ENCODE data around the gene KIF1C. TPM values are rescaled to one million over a fixed set of nuclear protein-coding genes. Genes with fewer than 3 reads are reported as not detected.
"Not testable (repeated sequence)": the region's sequence is repeated elsewhere in the genome, so short reads cannot be mapped to it uniquely, and the experiment has no call there.

The KIF1C gene
- total RNA-seq, 1 donor from 2014 or later: 234 TPM

DNA sequence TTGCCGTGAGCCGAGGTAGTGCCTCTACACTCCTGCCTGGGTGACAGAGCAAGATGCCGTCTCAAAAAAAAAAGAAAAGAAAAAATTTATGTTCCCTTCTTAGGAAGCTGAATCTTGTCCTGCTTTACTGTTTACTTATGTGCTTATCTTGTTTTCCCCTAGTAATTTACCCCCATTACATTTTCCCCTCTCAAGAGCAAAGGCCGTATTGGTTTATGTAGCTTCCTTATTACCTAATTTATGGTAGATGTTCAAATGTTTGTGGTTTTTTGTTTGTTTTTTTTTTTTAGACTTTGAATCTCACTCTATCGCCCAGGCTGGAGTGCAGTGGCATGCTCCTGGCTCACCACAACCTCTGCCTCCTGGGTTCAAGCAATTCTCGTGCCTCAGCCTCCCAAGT is 47.7 kb downstream of the KIF1C start:
- no peak for DNase-seq (ENCODE audit: low spot score)

DNA sequence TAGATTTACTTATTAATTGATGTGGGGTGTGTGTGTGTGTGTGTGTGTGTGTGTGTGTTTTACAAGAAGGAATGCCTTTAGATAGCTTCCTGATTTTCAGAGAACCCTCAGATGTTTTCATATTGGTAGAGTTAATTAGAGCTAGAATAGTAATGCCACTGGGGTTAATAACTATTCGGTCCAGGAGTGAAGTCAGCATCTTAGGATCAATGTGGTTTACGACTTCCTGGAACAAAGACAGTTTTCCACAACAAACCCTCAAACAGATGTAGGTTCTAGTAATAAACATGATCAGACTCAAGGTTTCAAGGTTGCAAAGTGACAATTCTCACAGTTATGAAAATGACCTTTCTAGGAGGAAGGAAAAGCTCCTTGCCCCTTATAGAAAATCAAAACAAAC is 49.7 kb downstream of the KIF1C start:
- DNase-seq (ENCODE audit: low spot score): no peak

DNA sequence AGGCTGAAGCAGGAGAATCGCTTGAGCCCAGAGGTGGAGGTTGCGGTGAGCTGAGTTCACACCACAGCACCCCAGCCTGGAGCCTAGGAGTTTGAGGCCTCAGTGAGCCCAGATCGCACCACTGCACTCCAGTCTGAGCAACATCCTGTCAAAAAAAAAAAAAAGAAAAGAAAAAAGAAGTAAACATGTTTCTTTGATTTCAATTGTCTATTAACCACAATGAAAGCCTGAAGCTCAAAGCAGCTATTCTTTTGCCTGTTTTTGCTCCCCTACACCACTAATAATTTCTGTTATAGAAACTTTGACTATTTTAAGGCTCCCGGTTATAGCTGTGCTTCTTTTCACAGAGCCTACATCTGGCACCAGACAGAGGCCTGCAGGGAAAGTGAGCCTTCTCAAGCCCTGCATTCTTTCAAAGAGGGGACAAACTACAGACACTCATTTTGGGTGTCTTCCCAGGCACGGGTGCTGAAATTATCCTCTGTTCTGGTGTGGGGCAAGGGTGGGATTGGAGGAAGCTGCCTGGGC is 51.6 kb downstream of the KIF1C start:
- peak; percentile 44 for DNase-seq (ENCODE audit: low spot score)

DNA sequence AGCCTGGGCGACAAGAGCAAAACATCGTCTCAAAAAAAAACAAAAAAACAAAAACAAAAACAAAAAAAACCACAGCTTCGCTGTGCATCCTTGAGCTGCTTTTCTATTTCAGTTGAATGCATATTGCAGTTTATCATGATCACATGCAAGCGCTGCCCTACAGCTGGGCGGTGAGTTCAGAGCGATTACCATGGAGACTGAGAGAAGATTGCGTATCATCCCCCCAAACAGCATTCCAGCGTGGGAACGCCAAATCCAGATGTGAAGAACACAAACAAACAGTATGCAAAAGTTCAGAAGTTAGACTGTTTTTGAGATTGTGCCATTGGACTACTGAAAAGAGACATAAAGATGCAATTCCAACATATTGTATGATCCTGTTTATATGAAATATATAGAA is 52.5 kb downstream of the KIF1C start:
- no peak for DNase-seq (ENCODE audit: low spot score)

DNA sequence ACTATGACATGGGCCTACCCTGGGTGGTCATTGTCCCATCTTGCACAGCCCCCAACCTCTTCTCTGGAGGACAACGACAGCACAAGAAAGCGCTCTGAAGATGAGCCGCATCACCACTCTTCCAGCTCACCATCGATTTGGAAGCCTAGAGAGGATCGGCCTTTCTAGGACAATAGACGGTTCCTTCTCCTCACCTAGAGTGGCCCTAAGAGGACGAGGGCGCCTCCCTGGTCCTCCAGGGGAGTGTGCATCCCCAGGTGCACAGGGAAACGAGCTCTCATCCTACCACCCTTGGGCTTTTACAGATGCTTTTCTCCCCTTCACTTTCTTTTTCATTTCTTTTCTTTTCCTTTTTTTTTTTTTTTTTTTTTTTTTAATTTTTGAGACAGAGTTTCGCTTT is 57.8 kb downstream of the KIF1C start:
- no peak for DNase-seq (ENCODE audit: low spot score)

DNA sequence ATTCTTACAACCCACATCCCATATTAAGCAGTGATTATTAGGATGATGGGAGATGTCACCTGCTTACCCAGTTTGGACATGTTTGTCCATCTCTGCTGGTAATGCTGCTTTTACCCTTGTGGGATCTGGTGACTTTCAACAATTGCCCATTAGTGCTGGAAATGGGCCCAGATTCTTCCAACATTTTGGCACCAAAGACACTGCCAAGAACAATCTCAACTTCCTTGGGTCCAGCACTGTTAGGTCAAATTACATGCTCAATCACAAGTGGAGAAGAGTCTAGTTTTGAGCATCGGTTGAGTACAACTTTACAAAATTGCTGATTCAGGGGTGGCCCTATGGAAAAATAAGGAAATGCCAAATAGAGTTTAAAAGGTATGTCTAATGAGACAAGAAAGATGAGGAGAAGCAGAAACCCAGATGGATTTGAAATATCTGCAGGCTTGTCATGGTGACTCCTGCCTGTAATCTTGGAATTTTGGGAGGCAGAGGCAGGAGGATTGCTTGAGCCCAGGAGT is 67.5 kb downstream of the KIF1C start:
- DNase-seq (ENCODE audit: low spot score): no peak

DNA sequence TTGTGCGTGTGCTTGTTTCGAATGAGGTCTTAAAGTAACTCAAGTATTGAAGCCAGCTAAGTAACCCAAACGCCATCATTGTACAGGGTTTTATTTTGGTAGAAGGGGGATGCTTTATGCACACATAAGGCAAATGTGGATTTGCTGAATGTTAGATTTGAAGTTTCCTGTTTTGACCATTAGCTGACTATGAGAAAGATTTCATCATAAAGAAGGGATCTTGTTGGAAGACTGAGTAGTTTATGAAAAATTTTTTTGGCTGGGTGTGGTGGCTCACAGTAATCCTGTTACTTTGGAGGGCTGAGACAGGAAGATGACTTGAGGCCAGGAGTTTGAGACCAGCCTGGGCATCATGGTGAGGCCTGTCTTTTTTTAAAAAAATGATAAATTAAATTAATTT is 70.5 kb downstream of the KIF1C start:
- no peak for DNase-seq (ENCODE audit: low spot score)

DNA sequence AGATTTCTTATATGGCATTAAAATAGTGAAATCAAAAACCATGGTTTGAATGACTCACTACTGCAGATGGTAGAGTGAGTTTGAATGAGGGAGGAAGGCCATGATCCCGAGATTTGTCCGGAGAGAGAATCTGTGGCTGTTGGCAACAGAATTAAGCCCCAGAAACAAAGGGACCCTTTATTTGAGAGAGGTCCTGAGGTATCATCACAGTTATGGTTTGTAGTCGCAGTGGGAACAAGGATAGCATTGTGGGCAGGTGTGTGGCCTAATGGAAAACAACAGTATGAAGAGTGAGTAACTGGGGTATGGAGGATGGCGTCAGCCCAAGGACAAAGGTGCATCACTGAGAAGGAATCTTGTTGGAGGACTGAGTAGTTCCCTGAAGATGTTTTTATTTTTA is 72.0 kb downstream of the KIF1C start:
- DNase-seq (ENCODE audit: low spot score): no peak

DNA sequence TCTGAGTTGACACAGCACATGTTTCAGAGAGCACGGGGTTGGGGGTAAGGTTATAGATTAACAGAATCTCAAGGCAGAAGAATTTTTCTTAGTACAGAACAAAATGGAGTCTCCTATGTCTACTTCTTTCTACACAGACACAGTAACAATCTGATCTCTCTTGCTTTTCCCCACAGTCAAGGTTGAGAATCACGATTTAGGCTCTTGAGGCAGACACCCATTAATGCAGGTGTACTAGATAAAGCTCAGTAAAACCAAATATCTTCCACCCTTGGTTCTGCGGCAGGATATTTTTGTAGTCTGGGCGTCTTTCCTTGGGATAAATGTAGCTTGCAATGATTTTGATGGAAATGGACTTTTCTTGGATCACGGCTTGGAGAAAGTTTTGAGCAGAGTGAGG is 77.7 kb downstream of the KIF1C start:
- not testable (repeated sequence) for DNase-seq (ENCODE audit: low spot score)

DNA sequence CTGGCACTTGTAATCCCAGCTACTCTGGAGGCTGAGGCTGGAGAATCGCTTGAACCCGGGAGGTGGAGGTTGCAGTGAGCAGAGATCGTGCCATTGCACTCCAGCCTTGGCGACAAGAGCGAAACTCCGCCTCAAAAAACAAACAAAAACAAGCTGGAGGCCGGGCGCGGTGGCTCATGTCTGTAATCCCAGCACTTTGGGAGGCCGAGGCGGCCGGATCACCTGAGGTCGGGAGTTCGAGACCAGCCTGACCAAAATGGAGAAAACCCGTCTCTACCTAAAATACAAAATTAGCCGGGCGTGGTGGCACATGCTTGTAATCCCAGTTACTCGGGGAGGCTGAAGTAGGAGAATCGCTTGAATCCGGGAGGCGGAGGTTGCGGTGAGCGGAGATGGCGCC is 79.5 kb downstream of the KIF1C start:
- DNase-seq (ENCODE audit: low spot score): not testable (repeated sequence)

DNA sequence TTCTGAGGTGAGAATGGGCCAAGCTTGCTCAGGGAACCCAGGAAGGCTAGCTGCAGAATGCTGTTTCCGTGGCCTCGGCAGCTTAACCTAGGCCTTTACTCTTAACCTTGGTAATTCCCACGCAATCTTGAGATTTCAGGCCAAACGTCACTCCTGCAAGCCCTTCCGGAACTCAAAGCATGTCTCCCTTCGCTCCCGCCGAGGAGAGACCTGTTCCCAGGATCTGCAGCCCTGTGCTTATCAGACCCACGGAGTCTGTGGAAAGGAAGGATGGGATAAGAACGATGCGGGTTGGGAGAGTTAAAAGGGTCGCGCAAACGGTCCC is 80.0 kb downstream of the KIF1C start:
- DNase-seq (ENCODE audit: low spot score): no peak

Other genes starting within 250 kb of the KIF1C start
- gene TM4SF5, start 226.1 kb upstream of the KIF1C start, total RNA-seq: 56.9 TPM
- gene VMO1, start 211.6 kb upstream of the KIF1C start, total RNA-seq: 3.9 TPM
- gene GLTPD2, start 209.0 kb upstream of the KIF1C start, total RNA-seq: 0.46 TPM
- gene PSMB6, start 201.8 kb upstream of the KIF1C start, total RNA-seq: 104 TPM
- 48.7 TPM for gene PLD2, start 190.8 kb upstream of the KIF1C start, total RNA-seq
- 161 TPM for gene MINK1, start 164.6 kb upstream of the KIF1C start, total RNA-seq
- 8.8 TPM for gene C17orf107, start 98.4 kb upstream of the KIF1C start, total RNA-seq
- gene CHRNE, start 94.9 kb upstream of the KIF1C start, total RNA-seq: 9.4 TPM
- not detected for gene GP1BA, start 65.7 kb upstream of the KIF1C start, total RNA-seq
- 68.9 TPM for gene SLC25A11, start 57.9 kb upstream of the KIF1C start, total RNA-seq
- 140 TPM for gene RNF167, start 57.7 kb upstream of the KIF1C start, total RNA-seq
- gene PFN1, start 49.4 kb upstream of the KIF1C start, total RNA-seq: 484 TPM
- gene ENO3, start 46.8 kb upstream of the KIF1C start, total RNA-seq: 7.5 TPM
- gene SPAG7, start 30.1 kb upstream of the KIF1C start, total RNA-seq: 54.2 TPM
- 68.0 TPM for gene CAMTA2, start 10.3 kb upstream of the KIF1C start, total RNA-seq
- 1.4 TPM for gene INCA1, start 428 bp upstream of the KIF1C start, total RNA-seq
- not detected for gene SLC52A1, start 37.5 kb downstream of the KIF1C start, total RNA-seq
- gene ZFP3, start 80.5 kb downstream of the KIF1C start, total RNA-seq: 8.7 TPM
- 9.6 TPM for gene ZNF232, start 113.9 kb downstream of the KIF1C start, total RNA-seq
- 0.09 TPM for gene USP6, start 118.1 kb downstream of the KIF1C start, total RNA-seq
- gene ZNF594, start 193.9 kb downstream of the KIF1C start, total RNA-seq: 9.2 TPM
- gene SCIMP, start 236.9 kb downstream of the KIF1C start, total RNA-seq: 4.9 TPM